NCI-H82 treated with DMSO at 0.1 percent for 48 hours (cell line): ENCODE measurements around the gene NACC1.
A peak's percentile ranks its signal among the peaks of the same experiment; 100 is the strongest.
"Not testable (repeated sequence)": the region's sequence is repeated elsewhere in the genome, so short reads cannot be mapped to it uniquely, and the experiment has no call there.

ENCODE experiments used
- DNase-seq: peaks from one replicate; lab custom pipeline; 2025; ENCODE audit not compliant: unreplicated experiment; lab: John Stamatoyannopoulos, UW

The NACC1 gene

GRCh38 chr19:13138171-13138915 lies 20.3 kb downstream of the NACC1 start:
- DNase-seq = no peak

- DNase-seq = no peak
These were observed 20.8 kb downstream of the NACC1 start for GRCh38 chr19:13138916-13139198.

- no peak for DNase-seq
These were observed 21.7 kb downstream of the NACC1 start for GRCh38 chr19:13139633-13140311.

- DNase-seq = no peak
These were observed 28.9 kb downstream of the NACC1 start for GRCh38 chr19:13146763-13147563.

- DNase-seq = not testable (repeated sequence)
These were observed 31.1 kb downstream of the NACC1 start for GRCh38 chr19:13149173-13149627.

- DNase-seq = no peak
These were observed 31.6 kb downstream of the NACC1 start for GRCh38 chr19:13149628-13150186.

- peak; percentile 95 for DNase-seq
These were observed 32.3 kb downstream of the NACC1 start, which contains the start of the genes IER2 and STX10 for GRCh38 chr19:13150187-13150930. Gene IER2, plus strand, starts transcription at chr19:13150411. Its CDS starts 2,776 bp downstream, at chr19:13153187. Gene STX10, minus strand, starts transcription at chr19:13150375. Its CDS starts 202 bp downstream, at chr19:13150173.

- no peak for DNase-seq
These were observed 33.0 kb downstream of the NACC1 start for GRCh38 chr19:13150931-13151604.

GRCh38 chr19:13151605-13152355 lies 33.7 kb downstream of the NACC1 start:
- DNase-seq = peak; percentile 98

- DNase-seq = no peak
These were observed 34.4 kb downstream of the NACC1 start for GRCh38 chr19:13152356-13152973.

- peak; percentile 92 for DNase-seq
These were observed 35.0 kb downstream of the NACC1 start for GRCh38 chr19:13152974-13153568.

GRCh38 chr19:13153569-13154240 lies 35.6 kb downstream of the NACC1 start:
- DNase-seq = no peak

- DNase-seq = peak; percentile 27
These were observed 36.2 kb downstream of the NACC1 start for GRCh38 chr19:13154241-13154778.

- DNase-seq = peak; percentile 65
These were observed 36.9 kb downstream of the NACC1 start for GRCh38 chr19:13154911-13155471.

GRCh38 chr19:13155472-13156359 lies 37.7 kb downstream of the NACC1 start:
- peak; percentile 65 for DNase-seq

GRCh38 chr19:13159713-13160112 lies 41.6 kb downstream of the NACC1 start:
- DNase-seq = no peak
